GM12878 (cell line): Measurements from ENCODE around the gene ALDH1L2. TPM values are rescaled to one million over a fixed set of nuclear protein-coding genes. Genes with fewer than 3 reads are reported as not detected.

Experiments used
- CBFB ChIP-seq: IDR thresholded peaks from 2 replicates; pipeline ENCODE4 v1.6.1; 2016; ENCODE audit warnings: antibody characterized with exemption, low read depth
- CBX3 ChIP-seq: fragments of 200-600 bp; sonication (generic); IDR thresholded peaks from 2 replicates; pipeline ENCODE4 v1.6.1; 2016; ENCODE audit warnings: low read depth, borderline replicate concordance
- CHD1 ChIP-seq: IDR thresholded peaks from 2 replicates; pipeline ENCODE4 v1.6.1; 2012; ENCODE audit warnings: low read depth, low read length, improper control_type of control experiment
- CUX1 ChIP-seq: IDR thresholded peaks from 2 replicates; pipeline ENCODE4 v1.6.1; 2012; ENCODE audit warnings: improper control_type of control experiment, low read depth, low read length; ENCODE audit not compliant: insufficient replicate concordance
- EP300 ChIP-seq, 2 experiments: fragments of 150-350 bp in 1 of 2; IDR thresholded peaks; 2 replicates each; pipeline ENCODE4 v1.6.1; 2011 to 2012; ENCODE audit warnings: low read depth in 2 of 2, low read length in 2 of 2, borderline replicate concordance in 1 of 2, improper control_type of control experiment in 1 of 2, inconsistent platforms in 1 of 2; ENCODE audit not compliant: control insufficient read depth in 1 of 2
- IKZF2 ChIP-seq, 2 experiments: fragments of 450-650 bp; IDR thresholded peaks; 2 replicates each; pipeline ENCODE4 v1.6.1; 2017; ENCODE audit warnings: mild to moderate bottlenecking in 2 of 2, moderate library complexity in 2 of 2
- KAT2A ChIP-seq: conservative IDR thresholded peaks from 2 replicates; pipeline ENCODE4 v1.6.1; 2011; ENCODE audit warnings: low read depth, low read length; ENCODE audit not compliant: control insufficient read depth
- MEF2B ChIP-seq: fragments of 450-650 bp; IDR thresholded peaks from 2 replicates; pipeline ENCODE4 v1.6.1; 2018; ENCODE audit warnings: mild to moderate bottlenecking, moderate library complexity; ENCODE audit not compliant: partially characterized antibody, poor library complexity, severe bottlenecking
- MYB ChIP-seq: fragments of 150-350 bp; IDR thresholded peaks from 2 replicates; pipeline ENCODE4 v1.6.1; 2014; ENCODE audit warnings: mild to moderate bottlenecking, low read depth, low read length, borderline replicate concordance
- NFYA ChIP-seq: IDR thresholded peaks from 2 replicates; pipeline ENCODE4 v1.6.1; 2011; ENCODE audit warnings: low read depth, mild to moderate bottlenecking, low read length, improper control_type of control experiment, borderline replicate concordance
- NRF1 ChIP-seq: conservative IDR thresholded peaks from 2 replicates; pipeline ENCODE4 v1.6.1; 2011; ENCODE audit warnings: mild to moderate bottlenecking, low read depth, low read length, improper control_type of control experiment
- RAD21 ChIP-seq: IDR thresholded peaks from 2 replicates; pipeline ENCODE4 v1.6.1; 2011; ENCODE audit warnings: mild to moderate bottlenecking, low read depth, low read length, moderate library complexity; ENCODE audit not compliant: insufficient read depth
- RUNX3 ChIP-seq: IDR thresholded peaks from 2 replicates; pipeline ENCODE4 v1.6.1; 2012; ENCODE audit warnings: low read length, inconsistent platforms
- SRF ChIP-seq, 2 experiments: IDR thresholded peaks; 2 replicates each; pipeline ENCODE4 v1.6.1; 2011; ENCODE audit warnings: low read depth in 2 of 2, low read length in 2 of 2, mild to moderate bottlenecking in 1 of 2, moderate library complexity in 1 of 2
- TCF3 ChIP-seq: IDR thresholded peaks from 2 replicates; pipeline ENCODE4 v1.6.1; 2012; ENCODE audit warnings: low read depth, mild to moderate bottlenecking, low read length, borderline replicate concordance; ENCODE audit not compliant: insufficient read depth
- ZBTB33 ChIP-seq: fragments of 450-650 bp; IDR thresholded peaks from 2 replicates; pipeline ENCODE4 v1.6.1; 2017; ENCODE audit warnings: mild to moderate bottlenecking
- ZNF24 ChIP-seq: fragments of 450-650 bp; IDR thresholded peaks from 2 replicates; pipeline ENCODE4 v1.6.1; 2017; ENCODE audit warnings: antibody characterized with exemption, mild to moderate bottlenecking
- ZZZ3 ChIP-seq: IDR thresholded peaks from 2 replicates; pipeline ENCODE4 v1.6.1; 2011; ENCODE audit warnings: low read depth; ENCODE audit not compliant: control insufficient read depth, insufficient read length
- polyA plus RNA-seq, 11 experiments: library from polyadenylated mRNA; depleted of rRNA in 4 of 11; unstranded in 6 of 11; stranded (reverse) in 5 of 11; fragments of >200 nt; fragmentation: Nextera tagmentation in 4 of 11; fragmentation: Illumina TruSeq in 1 of 11; extraction: Ambion mirVana in 4 of 11; extraction: Trizol in 1 of 11; gene quantifications; 1 replicate in 1 of 11; 2 replicates in 10 of 11; pipeline versions ENCODE4 v1.2.1 to v1.2.3, GENCODE V29; 2011 to 2016; ENCODE audit warnings: inconsistent platforms in 2 of 11, missing spikeins in 2 of 11, low read depth in 1 of 11
- total RNA-seq, 4 experiments: library from RNA; depleted of rRNA in 3 of 4; stranded (reverse); fragments of >200 nt in 3 of 4; fragmentation: Illumina TruSeq in 1 of 4; extraction: Trizol in 1 of 4; gene quantifications; 2 replicates each; pipeline versions ENCODE4 v1.2.1 to v1.2.3, GENCODE V29; 2013 to 2021
- TF ChIP-seq, protein P1 (sequence below): fragments of 450-650 bp; IDR thresholded peaks from 2 replicates; pipeline ENCODE4 v1.6.1; 2018; ENCODE audit warnings: borderline replicate concordance, mild to moderate bottlenecking; ENCODE audit not compliant: partially characterized antibody

The ALDH1L2 gene
- total and polyA plus RNA-seq, 10 of the 15 experiments (the other 5 are each of a cell fraction or from before 2014, with no cell fraction given) = 0.15 to 13.7 (median 8.5) TPM

GRCh38 chr12:105107494-105108371 is 23.5 kb upstream of the ALDH1L2 start, which contains the start of gene WASHC4 (continued):
- no peak for TF ChIP-seq CUX1
- no peak for TF ChIP-seq CBX3
- no peak for TF ChIP-seq ZZZ3
- no peak for TF ChIP-seq ZBTB33
- TF ChIP-seq NRF1 = no peak
- no peak for TF ChIP-seq ZNF24
- no peak for TF ChIP-seq SRF (IDR thresholded peaks at IDR 0.05; ENCODE audit: low read depth in 2 of 2, low read length in 2 of 2)
- peak; percentile 84 for TF ChIP-seq MEF2B
- TF ChIP-seq CBFB = peak; percentile 58; the same call in 1 of the 2 replicates
- no peak for TF ChIP-seq CHD1
- TF ChIP-seq, protein P1, sequence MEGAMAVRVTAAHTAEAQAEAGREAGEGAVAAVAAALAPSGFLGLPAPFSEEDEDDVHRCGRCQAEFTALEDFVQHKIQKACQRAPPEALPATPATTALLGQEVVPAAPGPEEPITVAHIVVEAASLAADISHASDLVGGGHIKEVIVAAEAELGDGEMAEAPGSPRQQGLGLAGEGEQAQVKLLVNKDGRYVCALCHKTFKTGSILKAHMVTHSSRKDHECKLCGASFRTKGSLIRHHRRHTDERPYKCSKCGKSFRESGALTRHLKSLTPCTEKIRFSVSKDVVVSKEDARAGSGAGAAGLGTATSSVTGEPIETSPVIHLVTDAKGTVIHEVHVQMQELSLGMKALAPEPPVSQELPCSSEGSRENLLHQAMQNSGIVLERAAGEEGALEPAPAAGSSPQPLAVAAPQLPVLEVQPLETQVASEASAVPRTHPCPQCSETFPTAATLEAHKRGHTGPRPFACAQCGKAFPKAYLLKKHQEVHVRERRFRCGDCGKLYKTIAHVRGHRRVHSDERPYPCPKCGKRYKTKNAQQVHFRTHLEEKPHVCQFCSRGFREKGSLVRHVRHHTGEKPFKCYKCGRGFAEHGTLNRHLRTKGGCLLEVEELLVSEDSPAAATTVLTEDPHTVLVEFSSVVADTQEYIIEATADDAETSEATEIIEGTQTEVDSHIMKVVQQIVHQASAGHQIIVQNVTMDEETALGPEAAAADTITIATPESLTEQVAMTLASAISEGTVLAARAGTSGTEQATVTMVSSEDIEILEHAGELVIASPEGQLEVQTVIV = no peak
- no peak for TF ChIP-seq NFYA
- no peak for TF ChIP-seq MYB
- TF ChIP-seq TCF3 = peak; percentile 76
- no peak for TF ChIP-seq KAT2A
- no peak for TF ChIP-seq EP300 (IDR thresholded peaks at IDR 0.05; ENCODE audit: borderline replicate concordance in 1 of 2, control insufficient read depth in 1 of 2, low read depth in 2 of 2, low read length in 2 of 2)
- TF ChIP-seq IKZF2 (IDR thresholded peaks at IDR 0.05) = peak; percentile 16 to 29; a peak in 2 of 4 replicates
- TF ChIP-seq RAD21 = no peak
- peak; percentile 72 for TF ChIP-seq RUNX3
